Measurements from ENCODE around the gene NRG2.

GRCh38 chr5:140012443-140012842, 30.7 kb downstream of the NRG2 start:
- TF ChIP-seq CTCF (IDR thresholded peaks at IDR 0.05) (no peak), POLR2AphosphoS5 (IDR thresholded peaks at IDR 0.05; ENCODE audit: low read depth, low read length) (no peak), MXI1 (IDR thresholded peaks at IDR 0.05; ENCODE audit: low read depth, low read length) (no peak), RXRA (IDR thresholded peaks at IDR 0.05; ENCODE audit: borderline replicate concordance, low read depth) (no peak)
